Stimulated activated CD8-positive, alpha-beta memory T cell treated with anti-CD3 and anti-CD28 coated beads, Interleukin-15, amount 100 ng/mL, for 1 hour (primary cell): ENCODE measurements around the gene GEMIN2.
"Not testable (repeated sequence)": the region's sequence is repeated elsewhere in the genome, so short reads cannot be mapped to it uniquely, and the experiment has no call there.

Source experiments
- DNase-seq: peaks from one replicate; pipeline ENCODE4 v3.0.0-alpha.2; 2020; ENCODE audit warnings: low read depth

Gene GEMIN2

GRCh38 chr14:39113685-39114072, 444 bp upstream of the GEMIN2 start:
- DNase-seq = no peak

- DNase-seq = no peak
These were observed 8.4 kb downstream of the GEMIN2 start for GRCh38 chr14:39122330-39123138.

- DNase-seq = not testable (repeated sequence)
These were observed 23.7 kb downstream of the GEMIN2 start for GRCh38 chr14:39137835-39138234.

GRCh38 chr14:39138440-39138839, 24.3 kb downstream of the GEMIN2 start:
- DNase-seq = no peak

GRCh38 chr14:39140170-39140569, 26.0 kb downstream of the GEMIN2 start:
- no peak for DNase-seq

GRCh38 chr14:39141623-39142022, 27.5 kb downstream of the GEMIN2 start:
- DNase-seq = not testable (repeated sequence)

GRCh38 chr14:39143226-39143625, 29.1 kb downstream of the GEMIN2 start:
- DNase-seq = not testable (repeated sequence)

GRCh38 chr14:39145266-39145966, 31.3 kb downstream of the GEMIN2 start:
- DNase-seq = no peak

- DNase-seq = no peak
These were observed 40.6 kb downstream of the GEMIN2 start for GRCh38 chr14:39154594-39155189.

- DNase-seq = no peak
These were observed 43.4 kb downstream of the GEMIN2 start for GRCh38 chr14:39157491-39157890.

- DNase-seq = no peak
These were observed 44.2 kb downstream of the GEMIN2 start for GRCh38 chr14:39158222-39158858.

- no peak for DNase-seq
These were observed 46.4 kb downstream of the GEMIN2 start for GRCh38 chr14:39160494-39160893.

GRCh38 chr14:39167797-39168320, 53.7 kb downstream of the GEMIN2 start:
- not testable (repeated sequence) for DNase-seq

- DNase-seq = no peak
These were observed 54.5 kb downstream of the GEMIN2 start for GRCh38 chr14:39168591-39168990.

- no peak for DNase-seq
These were observed 55.4 kb downstream of the GEMIN2 start for GRCh38 chr14:39169541-39169900.

- no peak for DNase-seq
These were observed 59.1 kb downstream of the GEMIN2 start for GRCh38 chr14:39173198-39173597.

- DNase-seq = peak; percentile 93
These were observed 60.7 kb downstream of the GEMIN2 start, which contains the start of gene PNN for GRCh38 chr14:39174560-39175444. TSS of gene PNN (plus strand) at chr14:39175254. CDS start at chr14:39175280, 26 bp downstream.

- DNase-seq = no peak
These were observed 61.5 kb downstream of the GEMIN2 start for GRCh38 chr14:39175445-39176262.

- DNase-seq = no peak
These were observed 62.4 kb downstream of the GEMIN2 start for GRCh38 chr14:39176263-39177167.
